Stimulated activated CD4-positive, alpha-beta T cell treated with anti-CD3 and anti-CD28 coated beads, Interleukin-1b, Interleukin-23, amount 100 ng/mL, for 24 hours (primary cell): ENCODE data around the gene TBC1D4.

Experiments
- DNase-seq, 4 experiments: peaks; one replicate each; pipeline ENCODE4 v3.0.0-alpha.2; 2020; ENCODE audit warnings: low read depth in 4 of 4, low spot score in 1 of 4

The TBC1D4 gene

GRCh38 chr13:75486146-75487062 is 4.4 kb upstream of the TBC1D4 start:
- no peak for DNase-seq

- DNase-seq, result no peak
Observed at GRCh38 chr13:75485286-75486062, 3.5 kb upstream of the TBC1D4 start.

DNA sequence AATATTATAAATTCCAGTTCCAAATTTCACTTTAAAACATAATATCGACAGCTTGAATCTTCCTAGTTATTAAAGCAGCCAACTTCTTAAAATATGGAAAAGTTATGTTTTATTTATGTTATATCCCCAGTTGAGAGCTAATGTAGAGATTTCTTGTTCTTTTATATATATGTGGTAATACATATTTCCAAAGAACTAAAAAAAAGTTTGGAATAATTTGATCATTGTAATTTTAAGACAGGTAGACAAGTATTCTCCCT is 781 bp upstream of the TBC1D4 start:
- DNase-seq, result no peak

DNA sequence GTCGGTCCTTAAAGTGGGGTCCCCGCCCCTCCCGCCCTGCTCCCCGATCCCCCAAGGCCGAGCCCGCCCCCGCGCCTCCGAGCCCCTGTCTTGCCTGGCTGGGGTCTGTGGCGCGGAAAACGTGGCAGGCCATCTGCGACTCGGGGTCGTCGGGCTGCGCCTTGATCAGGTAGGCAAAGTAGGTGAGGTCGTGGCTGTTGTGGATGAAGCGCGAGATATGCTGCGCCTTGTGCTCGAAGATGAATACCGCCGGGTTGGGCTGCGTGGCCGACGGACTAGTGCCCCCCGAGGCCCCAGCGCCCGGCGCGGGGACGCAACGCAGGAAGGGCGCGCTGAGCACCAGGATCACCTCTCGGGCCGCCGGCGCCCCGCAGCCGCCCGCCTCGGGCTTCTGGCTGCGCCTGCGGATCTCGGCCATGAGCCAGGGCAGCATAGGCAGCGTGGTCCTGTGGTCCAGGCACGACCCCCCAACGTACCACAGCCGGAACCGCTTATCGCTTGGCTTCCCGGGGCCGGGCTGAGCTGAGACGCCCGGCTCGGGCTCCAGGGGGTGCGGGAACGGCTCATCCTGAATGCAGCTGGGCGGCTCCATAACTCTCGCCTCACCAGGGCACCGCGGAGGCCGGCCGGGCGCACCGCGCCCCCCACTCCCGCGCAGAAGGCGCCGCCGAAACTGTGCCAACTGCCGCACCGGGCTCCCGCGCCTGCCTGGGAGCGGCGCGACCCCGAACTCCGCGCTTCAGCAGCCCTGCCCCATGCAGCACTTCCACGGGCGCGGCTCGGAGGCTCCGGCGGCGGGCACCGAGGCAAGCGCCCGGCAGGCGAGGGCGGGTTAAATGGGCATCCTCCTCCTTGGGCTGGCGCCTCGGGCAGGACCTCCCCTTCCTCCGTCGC is 546 bp downstream of the TBC1D4 start:
- peak in 2 of 4 experiments; percentile 4 to 13 for DNase-seq

- DNase-seq, result peak in 2 of 4 experiments; percentile 4 to 5
Observed at GRCh38 chr13:75480671-75481175, 1.2 kb downstream of the TBC1D4 start.

GRCh38 chr13:75479102-75479740 is 2.7 kb downstream of the TBC1D4 start:
- no peak for DNase-seq

DNA sequence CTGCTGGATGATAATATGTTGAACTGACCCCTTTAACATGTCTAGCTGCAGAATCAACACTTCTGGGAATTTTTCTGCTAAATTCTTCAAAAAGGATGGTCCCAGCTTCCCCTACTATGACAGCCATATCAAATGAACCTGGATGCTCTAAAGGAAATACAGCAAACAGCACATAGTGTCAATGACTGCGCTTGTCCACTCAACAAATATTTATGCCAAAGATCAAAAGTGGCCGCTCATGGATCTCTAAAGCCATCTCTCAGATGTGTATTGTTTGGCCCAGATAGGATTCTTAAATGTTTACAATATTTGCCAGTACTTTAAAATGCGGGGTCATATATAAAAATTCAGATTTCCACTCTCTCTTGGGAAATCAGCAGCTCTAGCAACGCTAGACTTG is 3.3 kb downstream of the TBC1D4 start:
- no peak for DNase-seq

DNA sequence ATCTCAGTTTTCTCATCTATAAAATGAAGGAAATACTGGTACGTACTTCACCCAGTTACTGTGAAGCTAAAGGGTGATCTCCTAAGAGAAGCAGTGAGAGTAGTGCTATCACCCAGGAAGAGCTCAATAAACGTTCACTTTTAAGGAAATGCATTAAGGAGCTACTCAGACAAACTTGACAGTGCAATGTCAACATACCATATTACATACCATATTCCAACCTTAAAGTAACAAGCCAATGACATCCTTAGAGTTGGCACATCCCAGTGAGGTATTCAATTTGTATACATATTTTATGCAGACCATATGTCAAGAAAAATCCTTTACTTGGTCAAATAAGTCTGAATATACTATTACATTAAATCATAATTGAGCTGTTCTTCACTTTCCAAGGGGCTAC is 7.0 kb downstream of the TBC1D4 start:
- DNase-seq, result no peak

DNA sequence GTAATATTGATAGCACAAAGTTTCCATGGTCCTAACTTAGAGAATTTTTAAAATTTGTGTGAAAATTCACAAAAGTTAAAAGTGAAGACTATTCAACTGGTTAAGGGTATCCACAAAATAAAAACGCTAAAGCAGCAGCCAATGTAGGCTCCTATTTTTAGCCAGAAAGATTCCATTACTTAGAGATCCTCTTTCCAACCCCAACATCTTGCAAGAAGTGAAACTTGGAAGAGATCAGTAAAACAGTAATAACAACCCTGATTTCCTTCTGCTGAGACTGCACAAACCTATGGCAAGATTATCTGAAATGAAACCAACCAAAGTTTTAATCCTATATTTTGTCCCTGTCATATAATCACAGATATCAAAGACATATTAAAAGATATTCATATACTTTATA is 8.5 kb downstream of the TBC1D4 start:
- DNase-seq, result no peak

DNA sequence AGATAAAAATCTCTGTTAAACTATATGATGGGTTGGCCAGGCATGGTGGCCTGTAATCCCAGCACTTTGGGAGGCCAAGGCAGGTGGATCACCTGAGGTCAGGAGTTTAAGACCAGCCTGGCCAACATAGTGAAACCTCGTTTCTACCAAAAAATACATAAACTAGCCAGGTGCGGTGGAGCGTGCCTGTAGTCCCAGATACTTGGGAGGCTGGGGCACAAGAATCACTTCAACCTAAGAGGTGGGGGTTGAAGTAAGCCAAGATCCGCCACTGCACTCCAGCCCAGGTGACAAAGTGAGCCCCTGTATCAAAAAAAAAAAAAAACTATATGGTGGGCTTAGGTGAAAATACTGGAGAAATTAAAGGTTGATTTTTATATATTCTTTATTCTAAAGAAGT is 11.3 kb downstream of the TBC1D4 start:
- DNase-seq, result no peak

GRCh38 chr13:75469047-75469446 is 12.9 kb downstream of the TBC1D4 start:
- no peak for DNase-seq

GRCh38 chr13:75468602-75469001 is 13.4 kb downstream of the TBC1D4 start:
- no peak for DNase-seq

DNA sequence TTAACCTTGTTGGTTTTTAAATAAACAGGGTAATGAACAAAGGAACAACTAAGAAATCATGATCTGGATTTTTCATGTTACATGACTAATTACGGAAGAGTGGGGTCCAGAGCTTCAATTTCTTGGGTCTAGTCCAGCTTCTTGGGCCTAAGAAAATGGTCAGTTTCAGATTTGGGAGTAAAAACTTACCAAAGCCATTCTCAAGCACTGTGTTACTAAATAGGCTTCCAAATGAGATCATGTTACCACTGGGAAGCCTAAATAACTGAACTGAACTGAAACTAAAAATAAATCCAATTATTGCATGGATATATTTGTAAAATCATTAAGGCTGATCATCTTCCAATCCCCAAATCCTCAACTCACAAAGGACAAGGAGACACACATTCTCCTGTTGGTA is 13.9 kb downstream of the TBC1D4 start:
- no peak for DNase-seq

DNA sequence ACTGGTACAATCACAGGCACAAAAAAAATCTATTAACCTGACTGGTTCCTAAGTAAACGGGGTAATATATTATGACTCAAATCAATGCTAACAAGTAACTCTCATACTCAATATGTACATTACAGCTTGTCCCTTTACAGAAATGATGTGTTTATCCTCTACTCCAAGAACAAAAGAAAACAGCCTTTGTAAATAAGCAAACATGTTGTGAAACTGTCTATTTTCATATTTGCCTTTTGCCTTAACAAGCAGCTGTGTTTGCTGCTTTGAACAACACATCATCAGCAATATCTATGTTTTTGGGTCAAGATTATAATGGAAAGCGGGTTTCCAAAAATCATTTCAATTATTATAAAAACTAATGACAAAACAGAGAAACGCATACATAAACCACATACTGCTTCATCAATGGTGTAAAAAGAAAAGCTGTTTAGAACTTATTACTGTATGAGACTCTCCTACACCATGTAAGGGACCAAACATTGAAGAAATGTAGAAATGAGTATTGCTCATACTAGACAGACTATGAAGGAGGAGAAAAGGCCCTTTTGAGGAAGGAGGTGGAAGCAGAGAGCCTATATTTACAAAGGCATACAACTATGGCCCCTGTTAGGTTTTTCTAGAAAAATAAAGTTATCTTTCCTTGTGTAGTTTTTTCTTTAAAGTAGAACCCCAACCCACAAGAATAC is 14.8 kb downstream of the TBC1D4 start:
- DNase-seq, result no peak

GRCh38 chr13:75465236-75465635 is 16.7 kb downstream of the TBC1D4 start:
- no peak for DNase-seq

DNA sequence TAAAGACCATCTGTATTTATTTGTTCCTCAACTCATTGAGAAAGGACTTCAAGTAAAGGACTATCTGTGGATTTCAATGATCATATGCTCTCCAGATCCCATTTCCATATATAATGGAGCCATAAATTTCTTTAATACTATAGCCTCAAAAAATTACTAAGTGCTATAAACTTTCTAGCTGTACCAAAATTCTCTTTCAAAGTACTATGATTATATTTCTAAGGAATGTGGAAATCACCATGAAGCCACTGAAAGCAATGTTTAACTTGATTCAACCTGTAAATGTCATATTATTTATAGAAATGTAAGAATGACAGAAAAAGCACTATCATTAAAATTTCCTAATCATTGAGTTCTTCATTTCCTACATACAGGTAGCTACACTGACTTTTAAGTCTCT is 20.7 kb downstream of the TBC1D4 start:
- DNase-seq, result no peak

GRCh38 chr13:75460644-75461043 is 21.3 kb downstream of the TBC1D4 start:
- DNase-seq, result no peak

DNA sequence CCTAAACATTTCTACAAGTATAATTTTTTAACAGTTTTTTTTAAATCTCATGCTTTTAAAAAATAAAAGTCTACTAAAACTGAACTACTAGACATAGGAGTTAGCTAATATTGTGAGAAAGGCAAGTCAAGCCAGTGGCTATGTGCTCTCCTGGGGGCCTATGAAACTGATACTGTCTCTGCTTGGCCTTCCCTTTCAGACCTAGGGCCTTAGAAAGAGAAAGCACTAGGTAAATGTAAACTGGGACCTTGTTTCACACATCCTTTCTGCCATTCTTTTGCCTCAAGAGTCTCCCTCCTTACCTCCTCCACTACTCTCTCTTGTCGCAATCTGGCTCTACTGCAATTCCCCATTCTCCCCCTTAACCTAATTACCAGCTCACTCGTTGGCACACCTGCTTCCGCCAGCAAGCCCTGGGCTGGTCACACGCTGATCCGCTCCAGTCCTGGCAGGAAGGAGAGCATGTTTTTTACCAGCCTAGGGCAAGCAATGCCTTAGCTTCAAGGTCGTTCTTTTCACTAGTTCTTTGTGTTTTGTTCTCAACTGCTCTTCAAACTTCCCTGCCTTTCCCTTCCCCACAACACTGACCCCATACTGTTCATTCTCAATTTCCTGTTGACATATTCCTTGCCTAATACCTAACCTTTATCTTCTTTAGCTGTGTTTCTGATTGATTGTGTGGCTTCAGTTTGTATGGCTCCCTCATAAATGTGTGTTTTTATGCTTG is 23.1 kb downstream of the TBC1D4 start:
- DNase-seq, result no peak

DNA sequence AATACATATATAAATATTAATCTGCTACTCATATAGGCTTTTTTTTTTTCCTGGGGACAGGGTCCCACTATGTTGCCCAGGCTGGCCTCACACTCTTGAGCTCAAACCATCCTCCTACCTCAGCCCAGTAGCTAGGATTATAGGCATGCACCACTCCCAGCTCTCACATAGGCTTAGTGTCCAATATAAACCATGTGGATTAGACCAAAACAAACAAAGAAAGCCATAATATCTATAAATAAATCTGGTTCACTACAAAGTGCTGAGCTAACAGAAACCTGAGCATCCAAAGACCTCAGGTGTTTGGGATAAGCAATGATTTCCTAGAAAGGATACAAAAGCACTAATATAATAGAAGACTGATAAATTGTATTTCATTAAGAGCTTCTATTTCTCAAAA is 26.0 kb downstream of the TBC1D4 start:
- DNase-seq, result no peak

- no peak for DNase-seq
Observed at GRCh38 chr13:75454497-75454896, 27.5 kb downstream of the TBC1D4 start.
